GM12875 (cell line): ENCODE measurements around the gene PKDCC.
"Not testable (repeated sequence)": the region's sequence is repeated elsewhere in the genome, so short reads cannot be mapped to it uniquely, and the experiment has no call there.

Source experiments
- H3K4me3 ChIP-seq: one replicate; pipeline ENCODE4 v1.5.1; 2011; ENCODE audit warnings: low read depth, low read length, control low read depth
- TF ChIP-seq, protein P1 (sequence below): IDR thresholded peaks from 2 replicates; pipeline ENCODE4 v1.5.1; 2011; ENCODE audit warnings: low read depth, mild to moderate bottlenecking, control low read depth, inconsistent platforms, low read length, moderate library complexity, borderline replicate concordance; ENCODE audit not compliant: insufficient read depth

PKDCC gene

DNA sequence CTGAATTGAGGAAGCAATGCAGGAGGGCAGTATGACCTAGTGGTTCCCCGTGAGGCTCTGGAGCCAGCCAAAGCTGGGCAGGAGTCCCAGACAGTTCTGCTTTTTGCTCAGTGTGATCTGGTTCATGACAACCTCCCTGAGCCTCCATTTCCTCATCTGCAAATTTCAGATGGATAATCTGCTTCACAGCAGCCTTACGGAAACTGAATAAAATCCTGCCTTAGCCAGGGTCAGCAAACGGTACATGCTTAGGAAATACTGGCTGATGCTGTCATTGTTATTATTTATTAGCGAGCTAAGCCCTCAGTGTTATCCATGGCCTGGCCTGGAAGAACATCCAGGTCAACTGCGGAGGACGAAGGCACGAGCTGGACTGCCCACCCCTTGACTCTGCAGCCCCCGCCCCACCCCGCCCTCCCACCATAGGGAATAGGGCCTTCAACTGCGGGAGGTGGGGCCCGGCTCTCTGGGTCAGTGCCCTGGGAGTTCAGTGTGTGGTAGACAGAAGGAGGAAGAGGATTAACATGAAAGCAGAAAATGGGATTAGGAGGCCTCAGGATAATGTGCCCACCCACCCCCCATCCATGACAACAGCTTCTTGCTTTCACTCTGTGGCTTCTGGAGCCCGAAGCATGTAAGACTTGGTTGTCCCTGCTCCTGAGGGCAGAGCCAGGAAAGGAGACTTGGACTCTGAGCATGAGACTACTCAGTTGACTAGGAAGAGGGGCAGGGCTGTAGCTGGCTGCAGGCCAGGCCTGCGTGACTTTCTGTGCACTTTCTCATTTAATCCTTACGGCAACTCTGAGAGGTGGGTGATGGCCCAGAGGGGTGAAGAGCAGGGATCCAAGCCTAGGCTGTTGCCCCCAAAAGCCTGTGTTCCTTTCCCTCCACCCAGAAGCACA is 13.1 kb downstream of the PKDCC start:
- TF ChIP-seq, protein P1, sequence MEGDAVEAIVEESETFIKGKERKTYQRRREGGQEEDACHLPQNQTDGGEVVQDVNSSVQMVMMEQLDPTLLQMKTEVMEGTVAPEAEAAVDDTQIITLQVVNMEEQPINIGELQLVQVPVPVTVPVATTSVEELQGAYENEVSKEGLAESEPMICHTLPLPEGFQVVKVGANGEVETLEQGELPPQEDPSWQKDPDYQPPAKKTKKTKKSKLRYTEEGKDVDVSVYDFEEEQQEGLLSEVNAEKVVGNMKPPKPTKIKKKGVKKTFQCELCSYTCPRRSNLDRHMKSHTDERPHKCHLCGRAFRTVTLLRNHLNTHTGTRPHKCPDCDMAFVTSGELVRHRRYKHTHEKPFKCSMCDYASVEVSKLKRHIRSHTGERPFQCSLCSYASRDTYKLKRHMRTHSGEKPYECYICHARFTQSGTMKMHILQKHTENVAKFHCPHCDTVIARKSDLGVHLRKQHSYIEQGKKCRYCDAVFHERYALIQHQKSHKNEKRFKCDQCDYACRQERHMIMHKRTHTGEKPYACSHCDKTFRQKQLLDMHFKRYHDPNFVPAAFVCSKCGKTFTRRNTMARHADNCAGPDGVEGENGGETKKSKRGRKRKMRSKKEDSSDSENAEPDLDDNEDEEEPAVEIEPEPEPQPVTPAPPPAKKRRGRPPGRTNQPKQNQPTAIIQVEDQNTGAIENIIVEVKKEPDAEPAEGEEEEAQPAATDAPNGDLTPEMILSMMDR: no peak
- H3K4me3 ChIP-seq: no peak overlapping the region

DNA sequence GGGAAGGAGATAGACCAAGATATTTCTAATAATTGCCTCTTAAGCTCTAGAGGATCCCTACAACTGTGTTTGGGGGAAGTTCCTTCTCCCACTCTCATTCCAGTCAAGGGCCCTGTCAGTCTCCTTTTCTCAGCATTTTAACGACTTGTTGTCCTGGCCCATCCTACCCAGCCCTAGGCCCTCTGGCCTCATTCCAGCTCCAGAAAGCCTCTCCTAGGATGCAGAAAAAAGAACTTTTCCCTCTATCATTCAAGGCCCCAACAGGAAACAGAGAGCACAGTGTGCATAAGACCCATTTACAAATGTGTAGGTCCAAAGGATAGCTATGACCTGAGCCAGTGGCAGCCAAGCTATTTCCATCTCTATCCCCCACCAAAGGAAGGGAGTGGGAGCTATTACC is 14.0 kb downstream of the PKDCC start:
- TF ChIP-seq, protein P1: no peak
- no peak overlapping the region for H3K4me3 ChIP-seq

DNA sequence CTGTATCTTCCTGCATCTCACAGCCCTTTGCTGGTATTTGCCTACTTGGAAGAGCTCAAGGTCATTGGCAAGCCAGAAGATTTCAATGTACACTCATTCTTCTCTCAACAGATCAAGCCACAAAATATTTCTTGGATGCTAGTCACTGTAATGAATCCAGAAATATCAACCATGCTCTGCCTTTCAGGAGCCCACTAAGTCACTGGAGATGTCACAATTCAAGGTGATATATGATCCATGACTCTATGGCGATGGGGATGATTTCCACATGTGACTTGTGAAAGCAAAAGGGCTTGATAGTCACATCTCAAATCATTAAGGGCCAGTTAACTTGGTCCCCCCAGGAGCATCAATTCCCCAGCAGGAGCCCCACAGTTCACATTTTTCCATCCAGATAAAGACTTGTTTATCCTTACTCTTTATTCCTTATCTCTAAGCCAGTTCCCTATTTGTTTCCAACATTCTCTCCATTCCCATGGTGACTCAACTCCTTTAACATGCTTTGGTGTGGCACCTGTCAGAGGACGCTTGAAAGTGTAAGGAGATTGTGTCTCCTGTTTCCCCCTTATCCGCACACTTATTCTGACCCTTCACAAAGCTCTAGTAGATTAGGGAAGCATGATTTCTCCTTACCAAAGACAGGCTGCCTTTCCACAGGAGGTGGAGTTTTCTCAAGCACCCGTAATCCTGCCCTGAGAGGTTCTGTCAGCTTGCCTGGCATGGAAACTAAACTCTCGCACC is 15.8 kb downstream of the PKDCC start:
- no peak overlapping the region for H3K4me3 ChIP-seq
- TF ChIP-seq, protein P1: no peak

DNA sequence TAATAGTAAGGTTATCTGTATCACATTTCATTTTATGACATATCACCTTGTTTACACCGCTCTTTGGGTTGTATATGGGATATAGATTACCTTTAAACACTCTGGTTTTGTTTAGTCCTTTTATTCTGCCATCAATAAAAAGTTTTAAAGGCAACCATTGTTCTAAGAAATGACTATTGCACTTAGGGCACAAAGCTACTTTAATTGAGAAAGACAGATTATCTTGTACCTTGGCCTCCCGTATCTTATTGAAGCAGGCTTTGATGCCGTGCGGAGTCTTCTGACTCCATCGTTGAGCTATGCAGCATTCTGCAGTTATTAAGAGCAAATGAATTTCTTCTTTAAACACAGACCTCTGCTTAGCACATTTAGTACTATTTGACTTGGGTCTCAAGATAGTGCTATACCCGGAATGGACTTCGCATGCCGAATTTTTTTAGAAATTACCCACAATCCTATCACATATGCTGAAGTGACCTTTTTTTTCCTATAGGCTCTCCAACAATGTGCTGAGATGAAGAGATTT is 16.7 kb downstream of the PKDCC start:
- TF ChIP-seq, protein P1: no peak
- no peak overlapping the region for H3K4me3 ChIP-seq

DNA sequence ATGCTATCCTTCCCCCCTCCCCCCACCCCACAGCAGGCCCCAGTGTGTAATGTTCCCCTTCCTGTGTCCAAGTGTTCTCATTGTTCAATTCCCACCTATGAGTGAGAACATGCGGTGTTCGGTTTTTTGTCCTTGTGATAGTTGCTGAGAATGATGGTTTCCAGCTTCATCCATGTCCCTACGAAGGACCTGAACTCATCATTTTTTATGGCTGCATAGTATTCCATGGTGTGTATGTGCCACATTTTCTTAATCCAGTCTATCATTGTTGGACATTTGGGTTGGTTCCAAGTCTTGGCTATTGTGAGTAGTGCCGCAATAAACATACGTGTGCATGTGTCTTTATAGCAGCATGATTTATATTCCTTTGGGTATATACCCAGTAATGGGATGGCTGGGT is 17.9 kb downstream of the PKDCC start:
- not testable (repeated sequence) for H3K4me3 ChIP-seq

DNA sequence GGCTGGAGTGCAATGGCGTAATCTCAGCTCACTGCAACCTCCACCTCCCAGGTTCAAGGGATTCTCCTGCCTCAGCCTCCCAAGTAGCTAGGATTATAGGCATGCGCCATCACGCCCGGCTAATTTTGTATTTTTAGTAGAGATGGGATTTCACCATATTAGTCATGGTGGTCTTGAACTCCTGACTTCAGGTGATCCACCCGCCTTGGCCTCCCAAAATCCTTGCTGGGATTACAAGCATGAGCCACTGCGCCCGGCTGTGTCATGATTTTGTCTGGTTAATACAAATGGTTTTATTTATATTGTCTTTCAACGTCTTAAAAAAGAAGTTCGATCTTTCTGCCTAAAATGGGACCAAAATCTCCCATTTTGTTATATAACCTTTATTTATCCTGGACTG is 19.2 kb downstream of the PKDCC start:
- H3K4me3 ChIP-seq: not testable (repeated sequence)

DNA sequence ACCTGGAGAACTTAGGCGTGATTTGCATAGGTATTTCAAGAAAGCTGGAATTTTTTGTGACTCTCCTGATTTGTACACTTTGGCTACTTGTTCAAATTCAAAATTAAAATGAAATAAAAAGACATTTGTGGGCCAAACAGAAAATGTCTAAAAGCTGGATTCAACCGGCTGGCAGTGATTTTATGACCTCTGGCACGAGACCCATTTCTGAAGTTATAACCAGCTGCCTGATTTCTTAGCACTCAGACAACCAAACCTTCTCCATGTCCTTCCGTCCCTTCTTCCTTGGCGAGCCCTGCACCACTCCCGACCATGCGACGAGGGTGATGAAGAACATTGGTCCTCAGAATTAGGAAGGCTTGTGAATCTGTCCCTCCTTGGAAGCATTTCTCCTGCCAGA is 19.7 kb downstream of the PKDCC start:
- no peak overlapping the region for H3K4me3 ChIP-seq
- TF ChIP-seq, protein P1: no peak
